A673 (cell line): Measurements from ENCODE around the gene ENTPD3.

Source experiments
- EZH2 ChIP-seq: fragments of 200-600 bp; sonication (generic); IDR thresholded peaks from 2 replicates; pipeline ENCODE4 v1.6.1; 2017; ENCODE audit warnings: borderline replicate concordance, low read depth, mild to moderate bottlenecking, mixed read lengths, antibody characterized with exemption, low read length; ENCODE audit not compliant: poor library complexity, severe bottlenecking
- TF ChIP-seq, protein P1 (sequence below): fragments of 300-800, 200-600 bp; sonication (generic); conservative IDR thresholded peaks from 2 replicates; pipeline ENCODE4 v1.5.1; 2017; ENCODE audit warnings: low read depth, mild to moderate bottlenecking, antibody characterized with exemption, low read length, moderate library complexity, mixed read lengths

DNA sequence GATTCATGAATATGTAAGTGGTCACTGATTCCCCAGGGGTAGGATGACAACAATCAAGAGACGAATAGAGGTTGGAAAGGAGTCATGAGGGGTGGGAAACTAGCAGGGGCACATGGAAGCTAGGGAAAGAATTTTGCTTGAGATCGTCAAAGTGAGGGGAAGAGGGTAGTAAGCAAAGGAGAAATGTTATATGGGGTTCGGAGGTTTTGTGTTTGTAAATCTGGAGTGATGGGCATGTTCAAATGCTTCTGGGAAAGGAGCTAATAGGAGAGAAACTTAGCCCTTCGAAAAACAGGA lies 78.1 kb downstream of the ENTPD3 start:
- TF ChIP-seq, protein P1, sequence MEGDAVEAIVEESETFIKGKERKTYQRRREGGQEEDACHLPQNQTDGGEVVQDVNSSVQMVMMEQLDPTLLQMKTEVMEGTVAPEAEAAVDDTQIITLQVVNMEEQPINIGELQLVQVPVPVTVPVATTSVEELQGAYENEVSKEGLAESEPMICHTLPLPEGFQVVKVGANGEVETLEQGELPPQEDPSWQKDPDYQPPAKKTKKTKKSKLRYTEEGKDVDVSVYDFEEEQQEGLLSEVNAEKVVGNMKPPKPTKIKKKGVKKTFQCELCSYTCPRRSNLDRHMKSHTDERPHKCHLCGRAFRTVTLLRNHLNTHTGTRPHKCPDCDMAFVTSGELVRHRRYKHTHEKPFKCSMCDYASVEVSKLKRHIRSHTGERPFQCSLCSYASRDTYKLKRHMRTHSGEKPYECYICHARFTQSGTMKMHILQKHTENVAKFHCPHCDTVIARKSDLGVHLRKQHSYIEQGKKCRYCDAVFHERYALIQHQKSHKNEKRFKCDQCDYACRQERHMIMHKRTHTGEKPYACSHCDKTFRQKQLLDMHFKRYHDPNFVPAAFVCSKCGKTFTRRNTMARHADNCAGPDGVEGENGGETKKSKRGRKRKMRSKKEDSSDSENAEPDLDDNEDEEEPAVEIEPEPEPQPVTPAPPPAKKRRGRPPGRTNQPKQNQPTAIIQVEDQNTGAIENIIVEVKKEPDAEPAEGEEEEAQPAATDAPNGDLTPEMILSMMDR: no peak
- no peak for TF ChIP-seq EZH2
